ENCODE measurements around the gene LRRC8C. TPM values are rescaled to one million over a fixed set of nuclear protein-coding genes. Genes with fewer than 3 reads are reported as not detected.

LRRC8C gene
- total and polyA plus RNA-seq, 10 donors: 3.7 to 33.0 (median 21.6) TPM

- no peak for DNase-seq
- no peaks in the 10 kb centered on the region for H3K36me3 ChIP-seq
- WGBS, 5 donors: 39 to 53% (median 45%) methylated on average over 7 of the region's 7 CpGs
- no peaks in the 10 kb centered on the region for H3K9me3 ChIP-seq
- peaks cover 19 to 76% (median 50%) of the 10 kb centered on the region in 6 donors for H3K4me1 ChIP-seq
- H3K27me3 ChIP-seq (replicated peaks in 1 of 7): no peaks in the 10 kb centered on the region
- intact Hi-C loops (cut with DNase I; ENCODE audit: low total_unique reads): no loop called here
- no peak overlapping the region for H3K4me3 ChIP-seq
- TF ChIP-seq POLR2AphosphoS5 (IDR thresholded peaks at IDR 0.05) (no peak), POLR2A (IDR thresholded peaks at IDR 0.05) (no peak), CTCF (IDR thresholded peaks at IDR 0.05 in 8 of 11, conservative IDR thresholded peaks at IDR 0.05 in 3 of 11) (no peak)
- peak overlapping the region in 4 of 8 donors; percentile 48 to 59 (median 54) for H3K27ac ChIP-seq
Measured at GRCh38 chr1:89670163-89670562, 37.2 kb downstream of the LRRC8C start.

GRCh38 chr1:89670711-89671110 lies 37.8 kb downstream of the LRRC8C start:
- Histone ChIP-seq H3K4me1 (peaks cover 19 to 72% (median 50%) of the 10 kb centered on the region in 6 donors), H3K27me3 (replicated peaks in 1 of 7) (no peaks in the 10 kb centered on the region), H3K27ac (peak overlapping the region in 4 of 8 donors; percentile 32 to 59 (median 52)), H3K4me3 (no peak overlapping the region), H3K9me3 (no peaks in the 10 kb centered on the region), H3K36me3 (no peaks in the 10 kb centered on the region)
- DNase-seq: no peak
- TF ChIP-seq POLR2A (IDR thresholded peaks at IDR 0.05) (no peak), POLR2AphosphoS5 (IDR thresholded peaks at IDR 0.05) (no peak), CTCF (IDR thresholded peaks at IDR 0.05 in 8 of 11, conservative IDR thresholded peaks at IDR 0.05 in 3 of 11) (no peak)
- intact Hi-C loops (cut with DNase I; ENCODE audit: low total_unique reads): no loop called here

DNA sequence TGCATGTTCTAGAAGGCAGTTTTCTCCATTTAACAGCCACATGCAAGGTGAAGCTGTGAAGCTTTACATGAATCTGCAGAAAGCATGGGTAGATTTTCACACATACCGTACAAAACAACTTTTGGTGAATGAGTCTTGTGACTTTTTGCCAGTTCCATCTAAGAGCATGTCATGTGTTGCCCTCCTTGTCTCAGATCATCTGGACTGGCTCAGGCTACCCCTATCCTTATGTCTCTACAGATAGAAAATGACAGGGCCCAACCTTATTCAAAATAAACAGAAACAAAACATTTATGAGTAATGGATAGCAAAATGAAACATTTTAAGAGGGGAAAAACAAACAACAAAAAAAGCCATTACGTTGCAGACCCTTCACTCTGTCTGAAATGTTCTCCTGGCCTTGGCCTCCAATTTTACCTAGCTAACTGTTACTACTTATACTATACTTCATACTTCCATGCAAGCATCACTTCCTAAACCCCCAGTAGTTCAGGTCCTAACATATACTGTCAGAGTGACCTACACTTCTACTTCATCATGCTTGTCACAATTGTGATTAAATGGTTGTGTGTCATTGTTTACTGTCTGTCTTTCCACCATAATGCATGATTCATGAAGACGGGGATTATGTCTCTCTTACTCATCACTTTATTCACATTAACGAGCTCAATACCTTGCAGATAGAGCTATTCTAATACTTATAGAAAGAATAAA lies 39.0 kb downstream of the LRRC8C start:
- no peaks in the 10 kb centered on the region for H3K27me3 ChIP-seq (replicated peaks in 1 of 7)
- TF ChIP-seq CTCF (IDR thresholded peaks at IDR 0.05 in 8 of 11, conservative IDR thresholded peaks at IDR 0.05 in 3 of 11) (no peak), POLR2A (IDR thresholded peaks at IDR 0.05) (no peak), POLR2AphosphoS5 (IDR thresholded peaks at IDR 0.05) (no peak)
- WGBS, 5 donors: 68 to 76% (median 71%) methylated on average over 4 of the region's 4 CpGs
- no peak for DNase-seq
- no peaks in the 10 kb centered on the region for H3K36me3 ChIP-seq
- no peak overlapping the region for H3K27ac ChIP-seq
- no peaks in the 10 kb centered on the region for H3K9me3 ChIP-seq
- intact Hi-C loops (cut with DNase I; ENCODE audit: low total_unique reads): no loop called here
- no peak overlapping the region for H3K4me3 ChIP-seq
- H3K4me1 ChIP-seq: peaks cover 17 to 64% (median 47%) of the 10 kb centered on the region in 6 donors

- no peak overlapping the region for H3K27ac ChIP-seq
- DNase-seq: no peak
- H3K9me3 ChIP-seq: no peaks in the 10 kb centered on the region
- WGBS, 5 donors: 79 to 83% (median 82%) methylated on average over 6 of the region's 6 CpGs
- intact Hi-C loops (cut with DNase I; ENCODE audit: low total_unique reads): no loop called here
- no peak overlapping the region for H3K4me3 ChIP-seq
- H3K27me3 ChIP-seq (replicated peaks in 1 of 7): no peaks in the 10 kb centered on the region
- TF ChIP-seq POLR2AphosphoS5 (IDR thresholded peaks at IDR 0.05) (no peak), POLR2A (IDR thresholded peaks at IDR 0.05) (no peak), CTCF (IDR thresholded peaks at IDR 0.05 in 8 of 11, conservative IDR thresholded peaks at IDR 0.05 in 3 of 11) (no peak)
- H3K4me1 ChIP-seq: peaks cover 10 to 57% (median 40%) of the 10 kb centered on the region in 6 donors
- no peaks in the 10 kb centered on the region for H3K36me3 ChIP-seq
Measured at GRCh38 chr1:89672489-89673183, 39.7 kb downstream of the LRRC8C start.

Measured in spleen (tissue), 11 donors.